HFFc6 (cell line): Measurements from ENCODE around the gene POU3F2. TPM values are rescaled to one million over a fixed set of nuclear protein-coding genes. Genes with fewer than 3 reads are reported as not detected.
A peak's percentile ranks its signal among the peaks of the same experiment; 100 is the strongest.

Source experiments
- DNase-seq: peaks from one replicate; pipeline ENCODE4 v3.0.0-alpha.2; 2018
- H3K27ac Mint-ChIP-seq: 2 replicates; pipeline ENCODE4 v1.8.0; 2020; ENCODE audit warnings: mild to moderate bottlenecking, mixed read lengths
- H3K27me3 Mint-ChIP-seq: 2 replicates; pipeline ENCODE4 v1.8.0; 2021; ENCODE audit warnings: mild to moderate bottlenecking, moderate library complexity, mixed read lengths; ENCODE audit not compliant: insufficient read depth
- H3K36me3 Mint-ChIP-seq: 2 replicates; pipeline ENCODE4 v1.8.0; 2021; ENCODE audit warnings: low read depth, mixed read lengths
- H3K4me1 Mint-ChIP-seq: 2 replicates; pipeline ENCODE4 v1.8.0; 2020; ENCODE audit warnings: low read depth, mixed read lengths
- H3K4me3 Mint-ChIP-seq: 2 replicates; pipeline ENCODE4 v1.8.0; 2020; ENCODE audit warnings: mild to moderate bottlenecking, moderate library complexity, mixed read lengths
- H3K9me3 Mint-ChIP-seq: 2 replicates; pipeline ENCODE4 v1.8.0; 2020; ENCODE audit warnings: mild to moderate bottlenecking, mixed read lengths
- long read RNA-seq: library from polyadenylated mRNA; unstranded; transcript quantifications from one replicate; pipeline ENCODE4 v2.0.0, GENCODE V29; 2019
- total RNA-seq, 6 experiments: library from RNA; stranded (reverse); fragmentation: NEBNext Ultra II Directional; extraction: Animal tissue kit (Norgen Biotek cat#: 25700); gene quantifications; 2 replicates in 1 of 6; 3 replicates in 5 of 6; pipeline ENCODE4 v1.2.3, GENCODE V29; 2021
- TF ChIP-seq, protein P1 (sequence below): fragments of 200-600 bp; sonication (generic); IDR thresholded peaks from 2 replicates; pipeline ENCODE4 v1.5.0; 2021; ENCODE audit warnings: antibody characterized with exemption, mild to moderate bottlenecking

The POU3F2 gene
- total RNA-seq = under 1 TPM in 2 of 6 experiments, not detected in 4; 0.02 TPM
- long read RNA-seq = 0 reads

DNA sequence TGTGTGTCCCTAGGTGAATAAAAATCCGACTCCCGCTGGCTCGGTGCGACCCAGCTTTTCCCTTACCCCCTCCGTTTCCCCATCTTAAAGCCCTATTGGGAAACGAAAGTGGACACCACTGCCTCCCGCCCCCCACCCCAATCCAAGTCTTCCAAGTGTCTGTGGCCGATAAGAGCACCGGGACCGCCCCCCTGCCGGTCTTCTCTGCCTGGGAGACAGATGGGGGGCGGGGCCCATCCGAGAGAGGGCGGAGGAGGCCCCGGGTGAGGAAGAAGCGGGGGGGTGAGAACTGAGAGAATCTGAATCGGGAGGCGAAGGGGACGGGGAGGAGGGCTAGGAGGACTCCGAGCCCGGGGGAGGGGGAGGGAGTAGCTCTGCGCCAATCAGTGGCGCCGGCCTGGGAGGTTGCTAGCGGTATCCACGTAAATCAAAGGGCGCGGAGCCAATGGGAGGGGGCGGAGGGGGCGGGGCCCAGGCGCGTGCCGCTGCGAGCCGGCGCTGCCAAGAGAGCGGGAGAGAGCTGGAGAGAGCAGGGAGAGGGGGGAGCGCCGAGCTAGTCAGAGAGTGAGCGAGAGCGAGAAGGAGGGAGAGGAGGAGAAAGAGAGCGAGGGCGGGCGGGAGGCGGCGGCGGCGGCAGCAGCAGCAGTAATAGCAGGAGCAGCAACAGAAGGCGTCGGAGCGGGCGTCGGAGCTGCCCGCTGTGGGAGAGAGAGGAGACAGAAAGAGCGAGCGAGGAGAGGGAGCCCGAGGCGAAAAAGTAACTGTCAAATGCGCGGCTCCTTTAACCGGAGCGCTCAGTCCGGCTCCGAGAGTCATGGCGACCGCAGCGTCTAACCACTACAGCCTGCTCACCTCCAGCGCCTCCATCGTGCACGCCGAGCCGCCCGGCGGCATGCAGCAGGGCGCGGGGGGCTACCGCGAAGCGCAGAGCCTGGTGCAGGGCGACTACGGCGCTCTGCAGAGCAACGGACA lies at the start of gene POU3F2:
POU3F2 (plus strand) TSS at position 515 of the 972 bp plus-strand sequence; CDS start at position 815, 300 bp downstream.
- TF ChIP-seq, protein P1, sequence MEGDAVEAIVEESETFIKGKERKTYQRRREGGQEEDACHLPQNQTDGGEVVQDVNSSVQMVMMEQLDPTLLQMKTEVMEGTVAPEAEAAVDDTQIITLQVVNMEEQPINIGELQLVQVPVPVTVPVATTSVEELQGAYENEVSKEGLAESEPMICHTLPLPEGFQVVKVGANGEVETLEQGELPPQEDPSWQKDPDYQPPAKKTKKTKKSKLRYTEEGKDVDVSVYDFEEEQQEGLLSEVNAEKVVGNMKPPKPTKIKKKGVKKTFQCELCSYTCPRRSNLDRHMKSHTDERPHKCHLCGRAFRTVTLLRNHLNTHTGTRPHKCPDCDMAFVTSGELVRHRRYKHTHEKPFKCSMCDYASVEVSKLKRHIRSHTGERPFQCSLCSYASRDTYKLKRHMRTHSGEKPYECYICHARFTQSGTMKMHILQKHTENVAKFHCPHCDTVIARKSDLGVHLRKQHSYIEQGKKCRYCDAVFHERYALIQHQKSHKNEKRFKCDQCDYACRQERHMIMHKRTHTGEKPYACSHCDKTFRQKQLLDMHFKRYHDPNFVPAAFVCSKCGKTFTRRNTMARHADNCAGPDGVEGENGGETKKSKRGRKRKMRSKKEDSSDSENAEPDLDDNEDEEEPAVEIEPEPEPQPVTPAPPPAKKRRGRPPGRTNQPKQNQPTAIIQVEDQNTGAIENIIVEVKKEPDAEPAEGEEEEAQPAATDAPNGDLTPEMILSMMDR = no peak
- Mint-ChIP-seq H3K36me3 (no peaks in the 10 kb centered on the region), H3K4me3 (peak within 1 kb of the TSS; percentile 89)

DNA sequence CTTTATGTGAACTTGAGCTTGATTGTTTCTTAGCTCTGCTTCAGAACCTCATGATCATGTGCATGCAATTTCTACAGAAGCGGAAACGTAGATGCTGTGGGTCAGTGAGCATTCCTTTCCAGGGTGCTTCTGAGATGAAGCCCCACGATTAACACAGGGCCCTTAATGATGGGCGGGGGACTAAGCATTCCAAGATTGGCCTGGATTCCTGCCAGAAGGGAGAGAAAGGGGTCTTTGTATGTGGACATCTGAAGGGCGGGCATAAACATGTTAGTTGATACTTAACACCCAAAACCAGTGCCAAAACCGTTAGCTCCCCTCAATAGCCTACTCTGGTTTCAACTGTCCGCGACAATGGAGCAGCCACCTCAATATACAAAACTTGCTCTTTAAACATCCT lies 46.9 kb upstream of the POU3F2 start:
- Mint-ChIP-seq H3K27ac (no peak overlapping the region), H3K9me3 (no peaks in the 10 kb centered on the region)

More for the DNA sequence above, at the start of gene POU3F2:
- H3K27ac Mint-ChIP-seq = peak within 1 kb of the TSS; percentile 16; the same call in 1 of the 2 replicates
- H3K27me3 Mint-ChIP-seq = peaks cover 55% of the 10 kb centered on the region
- H3K4me1 Mint-ChIP-seq = peaks cover 45% of the 10 kb centered on the region
- peak; percentile 70 for DNase-seq
- H3K9me3 Mint-ChIP-seq = no peaks in the 10 kb centered on the region

DNA sequence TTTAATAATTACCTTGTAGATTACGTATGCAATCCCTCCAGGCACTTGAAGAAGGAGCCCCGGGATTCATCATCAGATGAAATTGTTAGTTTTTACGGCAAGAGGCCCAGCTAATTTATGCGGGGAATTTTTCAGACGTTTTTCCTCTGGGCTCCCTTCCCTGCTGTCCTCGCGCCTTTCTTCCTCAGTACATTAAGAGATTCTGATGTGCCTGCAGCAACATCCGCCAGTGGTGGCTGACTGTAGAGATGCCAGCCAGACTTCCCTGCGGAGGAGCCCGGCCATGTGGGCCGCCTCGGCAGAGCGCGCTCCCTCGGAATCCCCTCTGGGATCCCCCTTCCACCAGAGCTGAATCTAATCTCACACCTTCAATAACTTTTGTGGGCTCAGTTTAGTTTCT lies 46.4 kb upstream of the POU3F2 start:
- TF ChIP-seq, protein P1 = no peak
- no peak for DNase-seq
- Mint-ChIP-seq H3K4me1 (no peaks in the 10 kb centered on the region), H3K9me3 (no peaks in the 10 kb centered on the region), H3K36me3 (no peaks in the 10 kb centered on the region), H3K27me3 (peaks cover 12% of the 10 kb centered on the region), H3K4me3 (no peak overlapping the region), H3K27ac (no peak overlapping the region)

More for the DNA sequence above, 46.9 kb upstream of the POU3F2 start:
- peaks cover 11% of the 10 kb centered on the region for H3K27me3 Mint-ChIP-seq
- H3K4me3 Mint-ChIP-seq = no peak overlapping the region
- H3K4me1 Mint-ChIP-seq = no peaks in the 10 kb centered on the region
- no peaks in the 10 kb centered on the region for H3K36me3 Mint-ChIP-seq
- TF ChIP-seq, protein P1 = no peak
- DNase-seq = no peak

DNA sequence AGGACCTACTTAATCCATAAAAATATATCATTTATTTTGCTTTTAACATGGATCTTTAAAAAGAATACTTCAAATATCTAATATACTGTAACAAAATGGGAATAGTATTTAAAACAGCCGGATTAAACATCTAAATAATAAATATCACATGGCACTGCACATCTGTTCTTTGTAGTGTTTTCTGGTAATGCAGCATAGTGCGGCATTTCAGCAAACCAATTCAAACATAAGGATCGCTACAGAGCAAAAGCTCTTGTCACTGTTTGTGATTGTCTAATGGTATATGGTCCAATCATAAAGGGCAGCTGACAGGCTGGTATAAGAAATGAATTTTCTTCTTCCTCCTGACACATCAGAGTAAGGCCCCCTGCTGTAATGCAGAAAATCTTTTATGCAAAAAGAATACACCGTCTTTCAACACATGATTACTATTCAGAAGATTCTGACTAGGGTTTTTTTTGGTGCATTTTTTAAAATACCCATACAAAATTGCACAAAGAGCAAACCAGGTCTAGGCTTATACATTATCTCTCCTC lies 40.0 kb upstream of the POU3F2 start:
- Mint-ChIP-seq H3K27me3 (peaks cover 6% of the 10 kb centered on the region), H3K4me1 (no peaks in the 10 kb centered on the region), H3K27ac (no peak overlapping the region), H3K9me3 (no peaks in the 10 kb centered on the region), H3K36me3 (no peaks in the 10 kb centered on the region), H3K4me3 (no peak overlapping the region)
- TF ChIP-seq, protein P1 = no peak
- DNase-seq = no peak

DNA sequence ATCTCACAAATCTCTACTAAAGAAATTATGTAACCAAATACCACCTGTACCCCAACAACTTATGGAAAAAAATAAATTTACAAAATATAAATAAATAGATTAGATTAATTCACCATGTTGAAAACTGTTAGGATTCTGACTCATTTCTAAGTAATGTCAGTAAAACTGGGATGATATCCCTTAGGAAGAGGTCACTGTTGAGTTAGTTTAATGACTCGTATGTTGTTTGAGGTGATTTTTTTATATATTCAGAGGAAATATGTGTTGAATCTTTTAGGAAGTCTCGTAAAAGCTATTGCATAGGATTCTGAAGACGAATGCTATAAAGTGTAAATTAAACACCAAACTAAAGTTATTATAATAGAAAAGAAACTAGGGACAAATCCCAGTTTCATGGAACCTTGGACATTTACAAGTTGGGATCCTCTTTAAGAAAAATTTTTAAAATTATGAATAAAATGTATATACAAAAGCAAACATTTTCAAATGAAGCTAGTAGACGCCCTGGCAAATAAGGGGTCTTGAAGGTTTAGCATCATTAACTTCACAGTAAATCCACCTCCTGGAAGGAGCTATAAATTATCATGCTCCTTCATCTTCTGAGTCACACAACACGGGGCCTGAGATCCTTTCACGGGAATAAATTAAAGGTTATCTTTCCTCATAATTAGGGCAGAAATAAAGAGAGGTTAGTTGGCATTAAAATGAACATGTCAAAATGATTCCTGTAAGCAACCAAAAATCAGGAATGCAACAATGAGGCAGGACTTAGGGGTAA lies 37.0 kb upstream of the POU3F2 start:
- peaks cover 4% of the 10 kb centered on the region for H3K27me3 Mint-ChIP-seq
- no peaks in the 10 kb centered on the region for H3K9me3 Mint-ChIP-seq
- DNase-seq = no peak
- H3K4me1 Mint-ChIP-seq = no peaks in the 10 kb centered on the region
- no peak overlapping the region for H3K27ac Mint-ChIP-seq
- TF ChIP-seq, protein P1 = no peak
- no peak overlapping the region for H3K4me3 Mint-ChIP-seq
- H3K36me3 Mint-ChIP-seq = no peaks in the 10 kb centered on the region
